Activated CD8-positive, alpha-beta T cell treated with anti-CD3 and anti-CD28 coated beads for 36 hours (primary cell): ENCODE results near the gene HIRA. TPM values are rescaled to one million over a fixed set of nuclear protein-coding genes. Genes with fewer than 3 reads are reported as not detected.

Experiments used
- ATAC-seq: fragments of 200-7000 bp; cut with Tn5 transposase; one replicate; pipeline ENCODE4 v1.10.0; 2021; ENCODE audit warnings: mild to moderate bottlenecking, moderate library complexity
- CTCF ChIA-PET: fragments of 350-600 bp; sonication (Branson Sonifier 250); formaldehyde crosslinking; loops from one replicate; lab custom pipeline; 2021; ENCODE audit warnings: antibody characterized with exemption; lab: Charles Lee
- POLR2A ChIA-PET: fragments of 350-600 bp; sonication (Branson Sonifier 250); formaldehyde crosslinking; loops from one replicate; lab custom pipeline; 2021; ENCODE audit warnings: antibody characterized with exemption; lab: Charles Lee
- DNase-seq: peaks from one replicate; pipeline ENCODE4 v3.0.0-alpha.2; 2020
- H3K27ac Mint-ChIP-seq: one replicate; pipeline ENCODE4 v1.8.0; 2021; ENCODE audit warnings: mild to moderate bottlenecking, mixed read lengths
- H3K27me3 Mint-ChIP-seq: one replicate; pipeline ENCODE4 v1.8.0; 2021; ENCODE audit warnings: mixed read lengths
- H3K36me3 Mint-ChIP-seq: one replicate; pipeline ENCODE4 v1.8.0; 2021; ENCODE audit warnings: low read depth, mixed read lengths
- H3K4me1 Mint-ChIP-seq: one replicate; pipeline ENCODE4 v1.8.0; 2021; ENCODE audit warnings: low read depth, mixed read lengths
- H3K4me3 Mint-ChIP-seq: one replicate; pipeline ENCODE4 v1.8.0; 2021; ENCODE audit warnings: mild to moderate bottlenecking, moderate library complexity, mixed read lengths
- H3K9me3 Mint-ChIP-seq: one replicate; pipeline ENCODE4 v1.8.0; 2021; ENCODE audit warnings: mixed read lengths
- CTCF ChIP-seq: fragments of 200-600 bp; IDR thresholded peaks from one replicate; pipeline ENCODE4 v1.8.0; 2022; ENCODE audit warnings: antibody characterized with exemption, mild to moderate bottlenecking
- intact Hi-C: fragments of 100-400 bp; cut with micrococcal nuclease; formaldehyde crosslinking; loops from one replicate; pipeline ENCODE4 v1.10.0; 2022
- total RNA-seq, 2 experiments: library from RNA; stranded (reverse); gene quantifications; one replicate each; pipeline ENCODE4 v1.2.3, GENCODE V29; 2021

HIRA gene
- total RNA-seq, 2 experiments from 2014 or later, result 29.7 to 30.5 TPM

GRCh38 chr22:19386248-19386647 lies 45.3 kb downstream of the HIRA start:
- Mint-ChIP-seq H3K4me3 (no peak overlapping the region), H3K9me3 (no peaks in the 10 kb centered on the region), H3K27ac (no peak overlapping the region), H3K27me3 (no peaks in the 10 kb centered on the region), H3K4me1 (no peaks in the 10 kb centered on the region), H3K36me3 (peaks cover 46% of the 10 kb centered on the region)
- ChIA-PET POLR2A (no interaction called here), CTCF (no interaction called here)
- intact Hi-C loops, result no loop called here
- TF ChIP-seq CTCF, result no peak
- DNase-seq (no peak), ATAC-seq (no peak)

GRCh38 chr22:19385221-19385906 lies 46.2 kb downstream of the HIRA start:
- no peak for TF ChIP-seq CTCF
- CTCF ChIA-PET, result no interaction called here

GRCh38 chr22:19383292-19383691 lies 48.2 kb downstream of the HIRA start:
- Mint-ChIP-seq H3K4me1 (no peaks in the 10 kb centered on the region), H3K4me3 (no peak overlapping the region), H3K27ac (no peak overlapping the region), H3K36me3 (peaks cover 31% of the 10 kb centered on the region), H3K27me3 (no peaks in the 10 kb centered on the region), H3K9me3 (no peaks in the 10 kb centered on the region)
- ATAC-seq (no peak), DNase-seq (no peak)
- POLR2A ChIA-PET, result interaction anchor here (0.6 kb wide), 1 partner anchor 28 kb away, joined by 3 read pairs; no protein-coding TSS in a partner anchor
- CTCF ChIA-PET, result no interaction called here
- no peak for TF ChIP-seq CTCF
- intact Hi-C loops, result no loop called here

More at GRCh38 chr22:19385221-19385906, 46.2 kb downstream of the HIRA start:
- no peaks in the 10 kb centered on the region for H3K27me3 Mint-ChIP-seq
- H3K4me1 Mint-ChIP-seq, result no peaks in the 10 kb centered on the region
- no peaks in the 10 kb centered on the region for H3K9me3 Mint-ChIP-seq
- no peak overlapping the region for H3K27ac Mint-ChIP-seq
- POLR2A ChIA-PET, result no interaction called here
- peaks cover 39% of the 10 kb centered on the region for H3K36me3 Mint-ChIP-seq
- intact Hi-C loops, result no loop called here
- DNase-seq (no peak), ATAC-seq (no peak)
- H3K4me3 Mint-ChIP-seq, result no peak overlapping the region

GRCh38 chr22:19382240-19382639 lies 49.3 kb downstream of the HIRA start:
- H3K4me1 Mint-ChIP-seq, result no peaks in the 10 kb centered on the region
- DNase-seq (no peak), ATAC-seq (no peak)
- no peak overlapping the region for H3K27ac Mint-ChIP-seq
- POLR2A ChIA-PET, result no interaction called here
- peaks cover 30% of the 10 kb centered on the region for H3K36me3 Mint-ChIP-seq
- no peaks in the 10 kb centered on the region for H3K27me3 Mint-ChIP-seq
- no peak for TF ChIP-seq CTCF
- no peak overlapping the region for H3K4me3 Mint-ChIP-seq
- no peaks in the 10 kb centered on the region for H3K9me3 Mint-ChIP-seq
- intact Hi-C loops, result no loop called here
- CTCF ChIA-PET, result interaction anchor here (0.6 kb wide), 1 partner anchor 96 kb away, joined by 3 read pairs; no protein-coding TSS in a partner anchor

- H3K27ac Mint-ChIP-seq, result no peak overlapping the region
- CTCF ChIA-PET, result no interaction called here
- peaks cover 33% of the 10 kb centered on the region for H3K36me3 Mint-ChIP-seq
- intact Hi-C loops, result no loop called here
- H3K4me3 Mint-ChIP-seq, result no peak overlapping the region
- H3K4me1 Mint-ChIP-seq, result no peaks in the 10 kb centered on the region
- no peak for TF ChIP-seq CTCF
- DNase-seq (no peak), ATAC-seq (no peak)
- no peaks in the 10 kb centered on the region for H3K27me3 Mint-ChIP-seq
- no peaks in the 10 kb centered on the region for H3K9me3 Mint-ChIP-seq
- POLR2A ChIA-PET, result interaction anchor here (0.9 kb wide), 1 partner anchor 115 kb away, joined by 3 read pairs; no protein-coding TSS in a partner anchor
Measured at GRCh38 chr22:19378344-19378674, 53.2 kb downstream of the HIRA start.
